Aorta (tissue), 5 donors: ENCODE results near the gene COL1A2. TPM values are rescaled to one million over a fixed set of nuclear protein-coding genes. Genes with fewer than 3 reads are reported as not detected.

Experiments used
- ATAC-seq: fragments of 200-7000 bp; cut with Tn5 transposase; one replicate; pipeline ENCODE4 v1.9.1; 2022; ENCODE audit warnings: moderate library complexity; ENCODE audit not compliant: low FRiP score
- DNase-seq, 2 donors: peaks; one replicate each; pipeline ENCODE4 v3.0.0-alpha.2; 2020
- H3K27ac ChIP-seq, 2 donors: one replicate each; pipeline ENCODE4 v1.5.1; 2013; ENCODE audit warnings: low read length in 2 of 2, mild to moderate bottlenecking in 2 of 2, moderate library complexity in 2 of 2, control low read depth in 1 of 2, inconsistent platforms in 1 of 2, low read depth in 1 of 2
- H3K27me3 ChIP-seq, 2 donors: one replicate each; pipeline ENCODE4 v1.6.1; 2013; ENCODE audit warnings: control low read depth in 1 of 2, low read length in 1 of 2, mild to moderate bottlenecking in 1 of 2, moderate library complexity in 1 of 2; ENCODE audit not compliant: insufficient read depth in 2 of 2, control insufficient read depth in 1 of 2
- H3K36me3 ChIP-seq, 2 donors: one replicate each; pipeline ENCODE4 v1.6.1; 2013; ENCODE audit warnings: control low read depth in 1 of 2, low read length in 1 of 2, mild to moderate bottlenecking in 1 of 2; ENCODE audit not compliant: insufficient read depth in 2 of 2, control insufficient read depth in 1 of 2
- H3K4me1 ChIP-seq, 2 donors: one replicate each; pipeline ENCODE4 v1.6.1; 2013; ENCODE audit warnings: low read length in 2 of 2, control low read depth in 1 of 2, mild to moderate bottlenecking in 1 of 2, moderate library complexity in 1 of 2; ENCODE audit not compliant: insufficient read depth in 2 of 2, control insufficient read depth in 1 of 2
- H3K4me3 ChIP-seq, 2 donors: one replicate each; pipeline ENCODE4 v1.5.1; 2013; ENCODE audit warnings: low read length in 2 of 2, control low read depth in 1 of 2, mild to moderate bottlenecking in 1 of 2
- H3K9me3 ChIP-seq: one replicate; pipeline ENCODE4 v1.6.1; 2013; ENCODE audit warnings: mild to moderate bottlenecking, low read length; ENCODE audit not compliant: control insufficient read depth
- WGBS, 2 donors: extraction: QIAGEN DNeasy Blood & Tissue Kit; methylation state at CpG; one replicate each; pipeline ENCODE4 v1.1.7; 2013; 5-methylcytosine and 5-hydroxymethylcytosine counted together
- intact Hi-C, 2 donors: fragments of 100-400 bp; cut with DNase I; formaldehyde crosslinking; loops; one replicate each; pipeline versions ENCODE4 v1.14.2 to v1.15.0; 2022
- polyA plus RNA-seq, 2 donors: library from polyadenylated mRNA; stranded (reverse); fragments of 200-250 nt; gene quantifications; one replicate each; pipeline ENCODE4 v1.2.3, GENCODE V29; 2013
- total RNA-seq, 2 donors: library from RNA; stranded (reverse); fragmentation: NEBNext Ultra II Directional; extraction: Animal tissue kit (Norgen Biotek cat#: 25700); gene quantifications; one replicate each; pipeline ENCODE4 v1.2.1, GENCODE V29; 2021
- donor health status: healthy with polysubstance abuse.
- donor health status: Bipolar disorder and iron deficiency.
- donor health status: DM: no; HTN: no; CAD: no.
- donor health status: DM: no; HTN: no; CAD: no.
- donor health status: DM: yes; HTN: yes; CAD: no.

COL1A2 gene
- total and polyA plus RNA-seq, 4 donors, result 282 to 1,770 (median 945) TPM

GRCh38 chr7:94357076-94357475, 37.6 kb upstream of the COL1A2 start:
- Histone ChIP-seq H3K27me3 (no peaks in the 10 kb centered on the region), H3K4me3 (no peak overlapping the region), H3K4me1 (peaks cover 0 to 7% of the 10 kb centered on the region in 2 donors), H3K36me3 (no peaks in the 10 kb centered on the region), H3K9me3 (no peaks in the 10 kb centered on the region), H3K27ac (no peak overlapping the region)
- DNase-seq, result no peak
- intact Hi-C loops, result loop anchor here in 1 of 2 donors (5.0 kb wide), 2 partner anchors 40 to 55 kb away; no protein-coding TSS in a partner anchor
- WGBS, 2 donors, result 85% methylated on average over 3 of the region's 3 CpGs
- ATAC-seq, result no peak

- Histone ChIP-seq H3K27me3 (no peaks in the 10 kb centered on the region), H3K36me3 (no peaks in the 10 kb centered on the region), H3K4me1 (no peaks in the 10 kb centered on the region), H3K4me3 (no peak overlapping the region), H3K27ac (no peak overlapping the region), H3K9me3 (no peaks in the 10 kb centered on the region)
- WGBS, 2 donors, result 85 to 86% methylated on average over 2 of the region's 2 CpGs
- no peak for DNase-seq
- no peak for ATAC-seq
- intact Hi-C loops, result no loop called here
These were observed 33.8 kb upstream of the COL1A2 start for GRCh38 chr7:94360926-94361325.

DNA sequence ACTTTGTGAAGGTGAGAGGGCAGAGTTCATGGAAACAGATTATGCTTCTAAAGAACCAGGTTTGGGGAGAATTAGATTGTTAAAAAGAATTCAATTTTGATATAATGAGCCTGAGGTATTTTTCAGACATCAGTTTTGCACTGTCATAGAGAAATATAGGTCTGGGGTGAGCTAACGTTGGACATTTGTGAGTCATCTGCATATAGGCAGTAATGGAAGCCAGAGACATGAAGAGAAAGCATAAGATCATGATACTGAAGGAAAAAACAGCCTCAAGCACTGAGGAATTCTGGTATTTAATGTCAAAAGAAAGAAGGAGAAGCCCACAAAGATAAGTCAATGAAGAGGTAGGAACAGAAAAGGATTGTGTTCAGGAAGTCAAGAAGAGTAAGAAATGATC, 32.4 kb upstream of the COL1A2 start:
- ATAC-seq (no peak), DNase-seq (no peak)
- Histone ChIP-seq H3K4me3 (no peak overlapping the region), H3K27ac (no peak overlapping the region), H3K36me3 (no peaks in the 10 kb centered on the region), H3K27me3 (no peaks in the 10 kb centered on the region), H3K4me1 (peaks cover 2 to 3% of the 10 kb centered on the region in 2 donors), H3K9me3 (no peaks in the 10 kb centered on the region)
- intact Hi-C loops, result no loop called here
- 93 to 96% methylated on average over 1 of the region's 1 CpG for WGBS, 2 donors

DNA sequence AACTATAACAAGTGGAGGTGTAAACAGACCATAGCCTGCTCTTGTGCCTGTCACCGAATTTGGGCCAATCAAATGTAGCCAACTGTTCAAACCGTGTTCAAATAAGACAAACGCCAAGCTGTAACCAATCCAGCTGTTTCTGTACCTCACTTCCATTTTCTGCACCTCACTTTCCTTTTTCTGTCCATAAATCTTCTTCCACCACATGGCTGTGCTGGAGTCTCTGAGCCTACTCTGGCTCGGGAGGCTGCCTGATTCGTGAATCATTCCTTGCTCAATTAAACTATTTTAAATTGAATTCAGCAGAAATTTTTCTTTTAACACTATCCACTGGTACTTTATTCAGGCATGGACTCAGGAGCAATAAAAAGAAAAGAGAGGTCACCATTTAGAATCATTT, 29.9 kb upstream of the COL1A2 start:
- intact Hi-C loops, result no loop called here
- no peaks in the 10 kb centered on the region for H3K27me3 ChIP-seq
- 47 to 52% methylated on average over 5 of the region's 5 CpGs for WGBS, 2 donors
- H3K9me3 ChIP-seq, result no peaks in the 10 kb centered on the region
- no peak for DNase-seq
- ATAC-seq, result no peak
- no peak overlapping the region for H3K27ac ChIP-seq
- peaks cover 5 to 8% of the 10 kb centered on the region in 2 donors for H3K4me1 ChIP-seq
- H3K4me3 ChIP-seq, result no peak overlapping the region
- no peaks in the 10 kb centered on the region for H3K36me3 ChIP-seq

DNA sequence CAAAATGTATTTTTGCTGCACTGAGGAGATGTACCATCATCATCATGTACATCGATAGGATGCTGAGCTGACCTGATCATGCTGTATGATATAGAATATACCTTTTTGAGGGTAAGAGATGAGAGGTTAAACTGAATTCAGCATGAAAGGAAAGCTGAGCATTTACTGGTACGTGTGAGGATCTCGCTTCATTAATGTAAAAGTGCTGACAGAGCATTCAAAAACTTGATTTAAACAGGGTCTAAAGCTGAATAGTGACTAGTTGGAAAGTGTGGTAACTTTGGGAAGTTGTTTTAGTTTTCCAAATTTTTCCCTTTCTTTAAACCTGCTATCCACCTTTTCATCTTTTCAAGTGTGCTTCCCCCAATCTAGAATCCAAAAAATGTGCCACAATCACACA, 28.5 kb upstream of the COL1A2 start:
- Histone ChIP-seq H3K4me3 (no peak overlapping the region), H3K4me1 (peaks cover 5 to 8% of the 10 kb centered on the region in 2 donors), H3K27me3 (no peaks in the 10 kb centered on the region), H3K9me3 (no peaks in the 10 kb centered on the region), H3K27ac (no peak overlapping the region), H3K36me3 (no peaks in the 10 kb centered on the region)
- ATAC-seq (no peak), DNase-seq (no peak)
- intact Hi-C loops, result no loop called here
- WGBS, 2 donors, result 96% methylated on average over 3 of the region's 3 CpGs

DNA sequence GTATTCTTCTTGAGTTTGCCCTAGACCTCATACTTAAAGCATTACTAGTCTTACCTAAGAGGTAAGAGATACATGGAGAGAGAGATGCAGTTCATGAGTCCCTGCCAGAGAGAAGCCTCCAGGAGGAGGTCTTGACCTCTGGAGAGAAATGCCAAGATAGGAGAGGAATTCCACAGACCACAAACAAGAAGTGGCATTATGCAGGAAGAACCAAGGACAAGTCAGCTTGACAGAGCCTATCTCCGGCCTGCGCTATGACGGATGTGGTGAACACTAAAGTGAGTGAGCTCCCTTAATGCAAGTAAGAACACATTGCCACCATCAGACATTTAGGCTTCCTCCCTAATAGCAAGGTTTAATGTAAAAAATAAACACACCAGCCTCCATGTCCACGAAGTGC, 27.9 kb upstream of the COL1A2 start:
- H3K27ac ChIP-seq, result peak overlapping the region; percentile 76 to 78
- ATAC-seq, result no peak
- H3K27me3 ChIP-seq, result no peaks in the 10 kb centered on the region
- DNase-seq, result no peak
- 84 to 89% methylated on average over 4 of the region's 4 CpGs for WGBS, 2 donors
- H3K36me3 ChIP-seq, result no peaks in the 10 kb centered on the region
- H3K4me3 ChIP-seq, result no peak overlapping the region
- H3K9me3 ChIP-seq, result no peaks in the 10 kb centered on the region
- intact Hi-C loops, result no loop called here
- peaks cover 5 to 8% of the 10 kb centered on the region in 2 donors for H3K4me1 ChIP-seq

GRCh38 chr7:94367949-94368348, 26.7 kb upstream of the COL1A2 start:
- intact Hi-C loops, result no loop called here
- Histone ChIP-seq H3K4me3 (peak overlapping the region in 1 of 2 donors; percentile 72), H3K27ac (peak overlapping the region in 1 of 2 donors; percentile 97), H3K27me3 (no peaks in the 10 kb centered on the region), H3K4me1 (peaks cover 5 to 8% of the 10 kb centered on the region in 2 donors), H3K9me3 (no peaks in the 10 kb centered on the region), H3K36me3 (no peaks in the 10 kb centered on the region)
- WGBS, 2 donors, result 0 to 5% methylated on average over 2 of the region's 2 CpGs
- DNase-seq, result no peak
- peak; percentile 90 for ATAC-seq

GRCh38 chr7:94368371-94368791, 26.3 kb upstream of the COL1A2 start:
- intact Hi-C loops, result no loop called here
- Histone ChIP-seq H3K27ac (peak overlapping the region; percentile 88 to 97), H3K36me3 (no peaks in the 10 kb centered on the region), H3K9me3 (no peaks in the 10 kb centered on the region), H3K4me3 (peak overlapping the region in 1 of 2 donors; percentile 72), H3K4me1 (peaks cover 5 to 11% of the 10 kb centered on the region in 2 donors), H3K27me3 (no peaks in the 10 kb centered on the region)
- WGBS, 2 donors, result 1% methylated on average over 5 of the region's 5 CpGs
- DNase-seq, result no peak
- ATAC-seq, result peak; percentile 63

GRCh38 chr7:94374231-94374630, 20.5 kb upstream of the COL1A2 start:
- WGBS, 2 donors, result 3 to 4% methylated on average over 2 of the region's 2 CpGs
- Histone ChIP-seq H3K9me3 (no peaks in the 10 kb centered on the region), H3K36me3 (no peaks in the 10 kb centered on the region), H3K4me1 (peaks cover 0 to 15% of the 10 kb centered on the region in 2 donors), H3K27ac (peak overlapping the region; percentile 28 to 97), H3K27me3 (no peaks in the 10 kb centered on the region), H3K4me3 (peak overlapping the region in 1 of 2 donors; percentile 54)
- DNase-seq (peak; percentile 93 to 95), ATAC-seq (peak; percentile 93)
- intact Hi-C loops, result loop anchor here (2.0 kb wide), 2 partner anchors 21 to 77 kb away; partner anchors contain the start of gene COL1A2 (in 1 of the 2)
